OCI-LY1 (cell line): ENCODE data around the gene GSE1.
A peak's percentile ranks its signal among the peaks of the same experiment; 100 is the strongest.

Experiments used
- H2AFZ ChIP-seq: fragments of 200-600 bp; sonication (generic), shearing (Covaris generic); 2 replicates; pipeline ENCODE4 v1.6.0; 2014; ENCODE audit warnings: antibody characterized with exemption, mild to moderate bottlenecking, low read length
- H3F3A ChIP-seq: fragments of 200-600 bp; sonication (generic), shearing (Covaris generic); 2 replicates; pipeline ENCODE4 v1.6.0; 2014; ENCODE audit warnings: mild to moderate bottlenecking, antibody characterized with exemption, low read length, moderate library complexity; ENCODE audit not compliant: insufficient read depth
- H3K27ac ChIP-seq: fragments of 200-600 bp; sonication (generic); 2 replicates; pipeline ENCODE4 v1.5.1; 2014; ENCODE audit warnings: low read length, mixed run types, mild to moderate bottlenecking, low read depth; ENCODE audit not compliant: poor library complexity, severe bottlenecking
- H3K27me3 ChIP-seq: fragments of 200-600 bp; sonication (generic); 2 replicates; pipeline ENCODE4 v1.6.0; 2014; ENCODE audit warnings: antibody characterized with exemption, mild to moderate bottlenecking, low read length, moderate library complexity; ENCODE audit not compliant: insufficient read depth
- H3K36me3 ChIP-seq: fragments of 200-600 bp; sonication (generic); 2 replicates; pipeline ENCODE4 v1.6.1; 2014; ENCODE audit warnings: mild to moderate bottlenecking, antibody characterized with exemption, low read length, moderate library complexity, mixed read lengths; ENCODE audit not compliant: insufficient read depth
- H3K4me1 ChIP-seq: fragments of 200-600 bp; sonication (generic); 2 replicates; pipeline ENCODE4 v1.5.1; 2014; ENCODE audit warnings: mild to moderate bottlenecking, low read length, moderate library complexity; ENCODE audit not compliant: insufficient read depth, severe bottlenecking
- H3K4me2 ChIP-seq: fragments of 200-600 bp; sonication (generic), shearing (Covaris generic); 2 replicates; pipeline ENCODE4 v1.6.1; 2014; ENCODE audit warnings: low read length
- H3K4me3 ChIP-seq: fragments of 200-600 bp; sonication (generic); 2 replicates; pipeline ENCODE4 v1.5.1; 2014; ENCODE audit warnings: low read length, low read depth, mild to moderate bottlenecking, mixed read lengths; ENCODE audit not compliant: poor library complexity, severe bottlenecking
- H3K79me2 ChIP-seq: fragments of 200-600 bp; shearing (Covaris generic); 2 replicates; pipeline ENCODE4 v1.6.1; 2016; ENCODE audit warnings: mixed run types, low read length, mixed read lengths; ENCODE audit not compliant: insufficient read depth
- H3K9ac ChIP-seq: fragments of 200-600 bp; sonication (generic), shearing (Covaris generic); 2 replicates; pipeline ENCODE4 v1.6.1; 2014; ENCODE audit warnings: mild to moderate bottlenecking, low read length, mixed read lengths
- H3K9me2 ChIP-seq: fragments of 200-600 bp; sonication (generic), shearing (Covaris generic); 2 replicates; pipeline ENCODE4 v1.6.1; 2014; ENCODE audit warnings: low read depth, mild to moderate bottlenecking, low read length, mixed read lengths
- H3K9me3 ChIP-seq: fragments of 200-600 bp; shearing (Covaris generic); 2 replicates; pipeline ENCODE4 v1.6.1; 2014; ENCODE audit warnings: low read length, mixed read lengths
- H4K20me1 ChIP-seq: fragments of 200-600 bp; sonication (generic), shearing (Covaris generic); 2 replicates; pipeline ENCODE4 v1.6.0; 2016; ENCODE audit warnings: mild to moderate bottlenecking, low read length; ENCODE audit not compliant: insufficient read depth
- CTCF ChIP-seq: fragments of 200-600 bp; sonication (generic), shearing (Covaris generic); IDR thresholded peaks from 2 replicates; pipeline ENCODE4 v1.5.1; 2017; ENCODE audit warnings: mild to moderate bottlenecking, antibody characterized with exemption, low read length, moderate library complexity, mixed read lengths
- EZH2 ChIP-seq: fragments of 200-600 bp; sonication (generic), shearing (Covaris generic); IDR thresholded peaks from 2 replicates; pipeline ENCODE4 v1.8.0; 2017; ENCODE audit warnings: borderline replicate concordance, mixed run types, mild to moderate bottlenecking, antibody characterized with exemption, low read length, moderate library complexity, mixed read lengths

The GSE1 gene

GRCh38 chr16:85650844-85651628, 37.9 kb downstream of the GSE1 start:
- Histone ChIP-seq H3K9me2 (no peaks in the 10 kb centered on the region), H3K79me2 (no peaks in the 10 kb centered on the region), H3K9ac (peak overlapping the region; percentile 49; the same call in 1 of the 2 replicates), H3F3A (no peaks in the 10 kb centered on the region; the same call in 1 of the 2 replicates), H4K20me1 (no peaks in the 10 kb centered on the region), H3K27ac (peak overlapping the region; percentile 79), H3K9me3 (no peaks in the 10 kb centered on the region), H3K4me1 (peaks cover 33% of the 10 kb centered on the region), H3K27me3 (no peaks in the 10 kb centered on the region), H2AFZ (no peak overlapping the region), H3K36me3 (peaks cover 50% of the 10 kb centered on the region; the same call in 1 of the 2 replicates), H3K4me3 (peak overlapping the region; percentile 40), H3K4me2 (peak overlapping the region; percentile 66)
- TF ChIP-seq EZH2, result no peak

GRCh38 chr16:85651629-85652430, 38.7 kb downstream of the GSE1 start:
- H4K20me1 ChIP-seq, result no peaks in the 10 kb centered on the region
- H3K9me2 ChIP-seq, result no peaks in the 10 kb centered on the region
- H3K9ac ChIP-seq, result peak overlapping the region; percentile 49; the same call in 1 of the 2 replicates
- no peaks in the 10 kb centered on the region for H3K79me2 ChIP-seq
- peak overlapping the region; percentile 66 for H3K4me2 ChIP-seq
- H3K27me3 ChIP-seq, result no peaks in the 10 kb centered on the region
- H3F3A ChIP-seq, result no peaks in the 10 kb centered on the region; the same call in 1 of the 2 replicates
- peaks cover 33% of the 10 kb centered on the region for H3K4me1 ChIP-seq
- peaks cover 58% of the 10 kb centered on the region for H3K36me3 ChIP-seq
- H2AFZ ChIP-seq, result no peak overlapping the region
- H3K9me3 ChIP-seq, result no peaks in the 10 kb centered on the region
- no peak for TF ChIP-seq CTCF
- H3K27ac ChIP-seq, result peak overlapping the region; percentile 79
- peak overlapping the region; percentile 40 for H3K4me3 ChIP-seq

GRCh38 chr16:85652431-85653221, 39.5 kb downstream of the GSE1 start:
- TF ChIP-seq CTCF (no peak), EZH2 (no peak)
- Histone ChIP-seq H3K4me3 (no peak overlapping the region), H3K9ac (no peak overlapping the region), H3F3A (no peaks in the 10 kb centered on the region; the same call in 1 of the 2 replicates), H2AFZ (no peak overlapping the region), H3K79me2 (no peaks in the 10 kb centered on the region), H3K4me2 (no peak overlapping the region), H3K27ac (peak overlapping the region; percentile 79), H4K20me1 (no peaks in the 10 kb centered on the region), H3K4me1 (peaks cover 33% of the 10 kb centered on the region), H3K27me3 (no peaks in the 10 kb centered on the region), H3K9me3 (no peaks in the 10 kb centered on the region), H3K9me2 (no peaks in the 10 kb centered on the region), H3K36me3 (peaks cover 66% of the 10 kb centered on the region)
